Dendritic cell treated with granulocyte-macrophage colony-stimulating factor and Interleukin-4, amounts not matched to agents 40 ng/mL and 50 ng/mL, for 4 days (primary cell): ENCODE results near the gene MORF4L1.
"Not testable (repeated sequence)": the region's sequence is repeated elsewhere in the genome, so short reads cannot be mapped to it uniquely, and the experiment has no call there.

Experiments
- H3K27ac Mint-ChIP-seq: one replicate; pipeline ENCODE4 v1.8.0; 2022; ENCODE audit warnings: mild to moderate bottlenecking, mixed read lengths
- H3K27me3 Mint-ChIP-seq: one replicate; pipeline ENCODE4 v1.8.0; 2022; ENCODE audit warnings: mild to moderate bottlenecking, mixed read lengths
- H3K36me3 Mint-ChIP-seq: one replicate; pipeline ENCODE4 v1.8.0; 2022; ENCODE audit warnings: low read depth, mixed read lengths
- H3K4me1 Mint-ChIP-seq: one replicate; pipeline ENCODE4 v1.8.0; 2022; ENCODE audit warnings: low read depth, mixed read lengths
- H3K4me3 Mint-ChIP-seq: one replicate; pipeline ENCODE4 v1.8.0; 2022; ENCODE audit warnings: mild to moderate bottlenecking, moderate library complexity, mixed read lengths
- H3K9me3 Mint-ChIP-seq: one replicate; pipeline ENCODE4 v1.8.0; 2022; ENCODE audit warnings: mixed read lengths
- intact Hi-C: fragments of 100-400 bp; cut with micrococcal nuclease; formaldehyde crosslinking; loops from one replicate; pipeline ENCODE4 v1.15.0; 2022

Gene MORF4L1

DNA sequence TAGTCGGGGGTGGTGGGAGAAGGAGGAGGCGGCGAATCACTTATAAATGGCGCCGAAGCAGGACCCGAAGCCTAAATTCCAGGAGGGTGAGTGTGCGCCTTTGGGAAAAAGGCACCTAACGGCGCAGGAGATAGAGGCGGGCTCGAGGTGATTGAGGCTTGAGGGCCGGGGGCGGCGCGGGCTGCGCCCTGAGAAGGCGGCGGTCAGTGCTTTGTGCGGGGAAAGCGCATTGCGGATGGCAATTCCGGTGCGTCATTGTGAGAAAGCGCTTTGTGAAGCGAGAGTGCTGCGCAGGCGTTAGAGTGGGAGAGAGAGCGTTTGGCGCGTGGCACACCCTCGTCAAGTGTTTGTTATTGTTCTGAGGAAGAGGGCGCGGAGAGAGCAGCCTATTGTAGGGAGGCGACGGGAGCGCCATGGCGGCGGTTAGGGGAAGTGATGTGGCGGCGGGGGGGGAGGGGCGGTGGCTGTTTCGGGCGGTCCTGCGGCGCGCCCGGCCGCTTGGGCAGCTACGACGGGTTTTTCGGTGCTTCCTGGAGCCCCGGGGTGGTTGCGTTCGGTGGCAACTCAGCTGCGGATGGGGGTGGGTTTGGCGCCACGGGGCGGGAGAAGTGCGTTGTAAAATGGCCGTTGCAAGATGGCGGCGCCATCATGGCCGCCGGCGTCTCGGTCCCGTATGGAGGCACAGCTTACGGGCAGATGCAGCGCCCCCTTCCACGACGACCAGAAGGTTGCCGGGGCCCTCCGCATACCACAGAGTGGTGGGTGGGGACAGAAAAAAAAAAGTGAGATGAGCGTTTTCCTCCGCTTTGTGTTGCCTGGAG lies 492 bp downstream of the MORF4L1 start:
- H3K4me3 Mint-ChIP-seq, result peak overlapping the region; percentile 81
- peaks cover 35% of the 10 kb centered on the region for H3K36me3 Mint-ChIP-seq
- peak overlapping the region; percentile 96 for H3K27ac Mint-ChIP-seq
- intact Hi-C loops, result no loop called here
- peaks cover 28% of the 10 kb centered on the region for H3K4me1 Mint-ChIP-seq
- no peaks in the 10 kb centered on the region for H3K9me3 Mint-ChIP-seq
- H3K27me3 Mint-ChIP-seq, result no peaks in the 10 kb centered on the region

DNA sequence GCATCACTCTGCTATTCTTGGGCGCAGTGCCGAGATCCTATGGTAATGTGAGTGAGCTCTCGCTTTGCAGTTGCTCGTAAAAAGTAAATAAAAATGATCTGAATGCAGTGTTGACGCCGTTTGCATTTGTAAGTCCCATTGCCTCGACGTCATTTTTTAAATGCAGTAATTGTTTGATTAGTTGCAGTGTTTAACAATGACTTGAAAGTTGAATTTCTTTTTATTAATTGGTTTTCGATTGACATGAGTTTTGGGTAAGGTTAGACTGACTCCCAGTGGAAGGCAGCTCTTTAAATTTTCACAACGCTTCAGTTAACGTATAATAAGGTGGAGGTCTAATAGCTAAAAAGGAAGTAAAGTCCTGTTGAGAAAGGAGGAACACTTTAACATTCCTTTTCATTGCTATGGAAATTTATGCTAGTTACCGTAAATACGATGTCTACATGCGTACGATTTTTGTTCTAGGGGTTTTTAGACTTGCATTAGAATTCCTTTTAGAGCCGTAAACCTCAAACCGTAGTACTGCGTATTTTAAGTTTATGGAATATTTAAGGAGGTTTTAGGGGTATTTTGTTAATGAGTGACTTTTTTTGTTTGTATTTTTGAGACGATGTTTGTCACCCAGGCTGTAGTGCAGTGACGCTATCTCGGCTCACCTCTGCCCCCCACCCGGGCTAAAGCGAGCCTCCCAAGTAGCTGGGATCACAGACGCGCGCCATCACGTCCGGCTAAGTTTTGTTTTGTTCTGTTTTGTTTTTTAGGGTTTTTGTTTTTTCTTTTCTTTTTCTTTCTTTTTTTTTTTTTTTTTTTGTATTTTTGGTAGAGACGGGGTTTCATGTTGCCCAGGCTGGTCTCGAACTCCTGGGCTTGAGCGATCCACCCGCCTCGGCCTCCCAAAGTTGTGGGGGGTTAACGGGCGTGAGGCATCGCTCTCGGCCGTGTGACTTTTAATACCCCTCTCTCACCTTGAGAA lies 1.4 kb downstream of the MORF4L1 start:
- Mint-ChIP-seq H3K27ac (peak overlapping the region; percentile 96), H3K9me3 (no peaks in the 10 kb centered on the region), H3K36me3 (peaks cover 35% of the 10 kb centered on the region), H3K4me1 (peaks cover 35% of the 10 kb centered on the region), H3K27me3 (no peaks in the 10 kb centered on the region), H3K4me3 (peak overlapping the region; percentile 81)
- intact Hi-C loops, result no loop called here

DNA sequence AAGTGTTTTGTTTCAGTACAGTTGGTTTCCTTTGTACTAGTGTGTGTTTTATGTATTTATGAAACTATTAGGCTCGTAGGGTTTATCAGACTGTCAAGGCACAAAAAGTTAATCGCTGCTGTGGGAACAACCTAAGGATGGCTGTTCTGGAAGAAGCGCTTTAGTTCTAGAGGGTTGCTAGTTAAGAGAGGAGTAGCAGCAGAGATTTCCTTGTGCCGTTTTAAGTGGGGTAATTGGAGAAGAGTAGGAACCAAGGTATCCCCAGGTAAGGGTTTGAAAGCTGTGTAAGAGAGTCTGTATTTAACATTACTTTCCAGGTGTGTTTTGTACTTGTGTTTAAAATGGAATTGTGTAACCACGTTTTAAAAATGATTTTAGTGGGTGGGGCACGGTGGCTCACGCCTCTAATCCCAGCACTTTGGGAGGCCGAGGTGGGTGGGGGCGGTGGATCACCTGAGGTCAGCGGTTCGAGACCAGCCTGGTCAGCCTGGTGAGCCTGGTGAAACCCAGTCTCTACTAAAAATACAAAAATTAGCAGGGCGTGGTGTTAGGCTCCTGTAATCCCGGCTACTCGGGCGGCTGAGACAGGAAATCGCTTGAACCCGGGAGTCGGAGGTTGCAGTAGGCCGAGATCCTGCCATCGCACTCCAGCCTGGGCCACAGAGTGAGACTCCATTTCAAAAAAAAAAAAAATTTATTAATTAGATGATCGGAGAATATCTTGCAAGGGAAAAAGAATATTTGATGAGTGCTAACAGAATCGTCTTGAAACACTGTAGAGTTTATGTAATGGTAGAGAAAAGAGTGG lies 2.6 kb downstream of the MORF4L1 start:
- H3K27me3 Mint-ChIP-seq, result no peaks in the 10 kb centered on the region
- peaks cover 41% of the 10 kb centered on the region for H3K36me3 Mint-ChIP-seq
- H3K4me1 Mint-ChIP-seq, result peaks cover 37% of the 10 kb centered on the region
- H3K9me3 Mint-ChIP-seq, result no peaks in the 10 kb centered on the region
- intact Hi-C loops, result no loop called here
- H3K27ac Mint-ChIP-seq, result peak overlapping the region; percentile 96
- H3K4me3 Mint-ChIP-seq, result peak overlapping the region; percentile 81

GRCh38 chr15:78876954-78877353 lies 4.3 kb downstream of the MORF4L1 start:
- peaks cover 37% of the 10 kb centered on the region for H3K4me1 Mint-ChIP-seq
- H3K9me3 Mint-ChIP-seq, H3K27me3 Mint-ChIP-seq, intact Hi-C loops, H3K27ac Mint-ChIP-seq, H3K4me3 Mint-ChIP-seq: not testable (repeated sequence)
- peaks cover 57% of the 10 kb centered on the region for H3K36me3 Mint-ChIP-seq

DNA sequence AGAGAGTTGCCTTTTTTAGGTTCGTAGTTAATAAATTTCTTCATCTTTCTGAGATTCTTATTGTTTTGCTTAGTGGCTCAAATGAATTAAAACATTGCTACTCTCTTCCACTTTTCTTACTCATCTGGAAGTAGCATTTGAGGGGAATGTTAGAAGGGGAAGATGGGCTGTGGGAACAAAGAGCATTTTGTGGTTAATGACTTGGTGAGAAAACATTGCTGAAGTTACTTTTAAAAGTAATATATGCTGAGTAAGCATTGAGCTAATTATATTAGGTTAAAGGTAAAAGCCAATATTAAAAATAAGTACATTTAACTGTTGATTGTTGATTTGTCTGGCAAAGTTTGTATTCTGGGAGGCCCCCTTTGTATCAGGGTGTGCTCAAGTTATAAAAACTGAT lies 5.7 kb downstream of the MORF4L1 start:
- Mint-ChIP-seq H3K4me1 (peaks cover 37% of the 10 kb centered on the region), H3K27ac (no peak overlapping the region), H3K4me3 (no peak overlapping the region), H3K9me3 (no peaks in the 10 kb centered on the region), H3K36me3 (peaks cover 63% of the 10 kb centered on the region), H3K27me3 (no peaks in the 10 kb centered on the region)
- intact Hi-C loops, result no loop called here

DNA sequence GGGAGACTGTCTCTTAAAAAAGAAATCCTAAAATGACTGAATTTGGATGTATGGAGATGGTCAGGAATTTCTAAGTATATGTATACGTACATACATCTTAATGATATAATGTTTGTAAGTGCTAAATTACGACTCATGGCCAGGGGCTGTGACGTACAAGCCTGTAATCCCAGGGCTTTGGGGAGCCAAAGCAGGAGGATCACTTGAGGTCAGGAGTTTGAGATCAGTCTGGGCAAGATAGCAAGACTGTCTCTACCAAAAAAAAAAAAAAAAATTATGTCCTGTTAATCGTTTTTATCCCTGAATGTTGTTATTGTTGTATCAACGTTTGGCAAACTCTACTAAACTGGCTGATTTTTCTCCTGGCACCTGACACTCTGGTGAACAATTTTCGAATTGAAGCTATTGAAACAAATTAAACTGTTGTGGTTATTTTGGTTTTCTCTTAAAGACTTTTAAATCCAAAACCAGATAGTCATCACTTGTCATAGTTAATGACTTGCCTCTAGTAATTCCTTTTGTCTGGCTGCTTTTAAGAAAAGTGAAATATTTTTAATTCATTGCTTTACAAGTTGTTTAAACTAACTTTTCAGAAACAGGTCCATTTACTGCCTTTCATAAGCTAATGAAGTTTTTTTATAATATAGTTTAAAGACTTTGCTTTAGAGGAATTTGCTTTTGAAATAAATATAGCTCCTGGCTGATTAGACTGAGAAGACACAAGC lies 7.0 kb downstream of the MORF4L1 start:
- intact Hi-C loops, result no loop called here
- Mint-ChIP-seq H3K36me3 (peaks cover 62% of the 10 kb centered on the region), H3K4me1 (peaks cover 34% of the 10 kb centered on the region), H3K27me3 (no peaks in the 10 kb centered on the region), H3K4me3 (no peak overlapping the region), H3K9me3 (no peaks in the 10 kb centered on the region), H3K27ac (no peak overlapping the region)

- intact Hi-C loops, result no loop called here
- Mint-ChIP-seq H3K9me3 (no peaks in the 10 kb centered on the region), H3K4me3 (no peak overlapping the region), H3K27me3 (no peaks in the 10 kb centered on the region), H3K36me3 (peaks cover 62% of the 10 kb centered on the region), H3K27ac (no peak overlapping the region), H3K4me1 (peaks cover 29% of the 10 kb centered on the region)
These were observed 7.5 kb downstream of the MORF4L1 start for GRCh38 chr15:78880242-78880533.

GRCh38 chr15:78880813-78881212 lies 8.1 kb downstream of the MORF4L1 start:
- Mint-ChIP-seq H3K4me1 (peaks cover 22% of the 10 kb centered on the region), H3K36me3 (peaks cover 61% of the 10 kb centered on the region), H3K4me3 (no peak overlapping the region), H3K9me3 (no peaks in the 10 kb centered on the region), H3K27me3 (no peaks in the 10 kb centered on the region), H3K27ac (no peak overlapping the region)
- intact Hi-C loops, result no loop called here

GRCh38 chr15:78881681-78882080 lies 9.0 kb downstream of the MORF4L1 start:
- Mint-ChIP-seq H3K4me3 (no peak overlapping the region), H3K36me3 (peaks cover 68% of the 10 kb centered on the region), H3K9me3 (no peaks in the 10 kb centered on the region), H3K4me1 (peaks cover 16% of the 10 kb centered on the region), H3K27me3 (no peaks in the 10 kb centered on the region), H3K27ac (no peak overlapping the region)
- intact Hi-C loops, result no loop called here

DNA sequence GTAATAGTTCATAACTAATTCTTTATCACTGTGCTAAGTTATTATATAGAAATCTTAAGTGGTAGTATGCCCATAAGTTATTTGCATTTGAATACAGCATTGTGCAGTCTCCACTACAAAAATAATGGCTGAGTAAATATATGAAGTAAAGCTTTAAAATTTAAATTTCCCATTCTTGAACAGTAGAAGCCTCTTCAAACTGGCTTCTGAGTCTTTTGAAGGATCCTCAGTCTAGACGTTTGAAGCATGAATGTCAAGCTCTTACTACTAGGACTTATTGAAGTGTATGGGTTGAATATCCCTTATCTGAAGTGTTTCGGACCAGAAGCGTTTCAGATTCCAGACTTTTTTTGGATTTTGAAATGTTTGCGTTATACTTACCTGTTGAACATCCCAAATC lies 16.3 kb downstream of the MORF4L1 start:
- H3K27ac Mint-ChIP-seq, result no peak overlapping the region
- H3K36me3 Mint-ChIP-seq, result peaks cover 97% of the 10 kb centered on the region
- H3K9me3 Mint-ChIP-seq, result no peaks in the 10 kb centered on the region
- no peaks in the 10 kb centered on the region for H3K27me3 Mint-ChIP-seq
- intact Hi-C loops, result no loop called here
- H3K4me3 Mint-ChIP-seq, result no peak overlapping the region
- H3K4me1 Mint-ChIP-seq, result no peaks in the 10 kb centered on the region

GRCh38 chr15:78893538-78893937 lies 20.8 kb downstream of the MORF4L1 start:
- peaks cover 99% of the 10 kb centered on the region for H3K36me3 Mint-ChIP-seq
- H3K4me3 Mint-ChIP-seq, result no peak overlapping the region
- H3K9me3 Mint-ChIP-seq, result no peaks in the 10 kb centered on the region
- H3K27me3 Mint-ChIP-seq, result no peaks in the 10 kb centered on the region
- no peak overlapping the region for H3K27ac Mint-ChIP-seq
- H3K4me1 Mint-ChIP-seq, result no peaks in the 10 kb centered on the region
- intact Hi-C loops, result no loop called here

- intact Hi-C loops, result no loop called here
- Mint-ChIP-seq H3K36me3 (peaks cover 99% of the 10 kb centered on the region), H3K27ac (no peak overlapping the region), H3K9me3 (no peaks in the 10 kb centered on the region), H3K27me3 (no peaks in the 10 kb centered on the region), H3K4me3 (no peak overlapping the region), H3K4me1 (no peaks in the 10 kb centered on the region)
These were observed 22.8 kb downstream of the MORF4L1 start for GRCh38 chr15:78895471-78895870.

DNA sequence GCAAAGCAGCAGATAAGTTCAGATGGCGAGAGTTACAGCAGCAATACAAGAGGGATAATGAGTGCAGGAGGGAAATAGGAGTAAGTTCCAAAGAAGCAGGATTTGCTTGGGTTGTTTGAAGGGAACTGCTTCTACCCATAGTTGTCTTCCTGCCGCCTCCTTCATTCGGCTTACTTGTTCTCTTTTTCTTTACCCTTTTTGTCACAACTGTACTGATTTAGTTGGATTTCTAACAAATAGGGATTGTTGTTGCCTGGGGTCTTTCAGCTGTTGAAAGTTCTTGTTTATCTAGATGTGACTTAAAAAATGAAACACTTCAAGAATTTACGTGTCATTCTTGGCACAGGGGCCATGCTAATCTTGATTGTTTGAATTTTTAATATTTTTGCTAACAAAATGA lies 25.9 kb downstream of the MORF4L1 start:
- H3K27ac Mint-ChIP-seq, result no peak overlapping the region
- no peak overlapping the region for H3K4me3 Mint-ChIP-seq
- H3K9me3 Mint-ChIP-seq, result no peaks in the 10 kb centered on the region
- peaks cover 100% of the 10 kb centered on the region for H3K36me3 Mint-ChIP-seq
- peaks cover 22% of the 10 kb centered on the region for H3K4me1 Mint-ChIP-seq
- intact Hi-C loops, result no loop called here
- H3K27me3 Mint-ChIP-seq, result no peaks in the 10 kb centered on the region
